ENCODE results near the gene ZGPAT.
A peak's percentile ranks its signal among the peaks of the same experiment; 100 is the strongest.
"Not testable (repeated sequence)": the region's sequence is repeated elsewhere in the genome, so short reads cannot be mapped to it uniquely, and the experiment has no call there.

ZGPAT gene

DNA sequence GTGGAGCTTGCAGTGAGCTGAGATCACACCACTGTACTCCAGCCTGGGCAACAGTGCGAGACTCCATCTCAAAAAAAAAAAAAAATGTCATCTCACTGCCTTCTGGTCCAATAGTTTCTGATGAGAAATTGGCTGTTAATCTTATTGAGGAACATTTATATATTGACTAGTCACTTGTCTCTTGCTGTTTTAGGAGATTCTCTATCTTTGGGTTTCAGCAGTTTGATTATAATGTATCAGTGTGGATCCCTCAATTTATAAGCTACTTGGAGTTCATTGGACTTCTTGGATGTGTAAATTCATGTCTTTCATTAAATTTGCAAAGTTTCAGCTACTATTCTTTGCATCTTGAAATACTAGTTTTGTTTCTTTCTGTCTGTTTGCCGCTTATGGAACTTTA lies 11.2 kb downstream of the ZGPAT start:
- no peak overlapping the region for H3K4me3 ChIP-seq (ENCODE audit: low read length)
- no peak for DNase-seq (ENCODE audit: low read depth, low spot score)

DNA sequence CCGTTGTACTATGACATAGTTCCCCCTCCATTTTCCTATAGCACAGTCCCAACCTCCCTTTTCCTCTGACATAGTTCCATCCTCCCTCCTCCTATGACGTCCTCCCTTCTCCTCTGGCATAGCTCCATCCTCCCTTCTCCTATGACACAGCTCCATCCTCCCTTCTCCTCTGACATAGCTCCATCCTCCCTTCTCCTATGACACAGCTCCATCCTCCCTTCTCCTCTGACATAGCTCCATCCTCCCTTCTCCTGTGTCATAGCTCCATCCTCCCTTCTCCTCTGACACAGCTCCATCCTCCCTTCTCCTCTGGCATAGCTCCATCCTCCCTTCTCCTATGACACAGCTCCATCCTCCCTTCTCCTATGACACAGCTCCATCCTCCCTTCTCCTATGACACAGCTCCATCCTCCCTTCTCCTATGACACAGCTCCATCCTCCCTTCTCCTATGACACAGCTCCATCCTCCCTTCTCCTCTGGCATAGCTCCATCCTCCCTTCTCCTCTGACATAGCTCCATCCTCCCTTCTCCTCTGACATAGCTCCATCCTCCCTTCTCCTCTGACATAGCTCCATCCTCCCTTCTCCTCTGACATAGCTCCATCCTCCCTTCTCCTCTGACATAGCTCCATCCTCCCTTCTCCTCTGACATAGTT lies 15.3 kb downstream of the ZGPAT start:
- not testable (repeated sequence) for DNase-seq (ENCODE audit: low read depth, low spot score); H3K4me3 ChIP-seq (ENCODE audit: low read length)

GRCh38 chr20:63730189-63730733 lies 22.4 kb downstream of the ZGPAT start:
- not testable (repeated sequence) for H3K4me3 ChIP-seq (ENCODE audit: low read length); DNase-seq (ENCODE audit: low read depth, low spot score)

- no peak for DNase-seq (ENCODE audit: low read depth, low spot score)
- H3K4me3 ChIP-seq (ENCODE audit: low read length), result peak overlapping the region; percentile 40
Measured at GRCh38 chr20:63731410-63731809, 23.6 kb downstream of the ZGPAT start.

GRCh38 chr20:63732118-63733095 lies 24.6 kb downstream of the ZGPAT start:
- no peak for DNase-seq (ENCODE audit: low read depth, low spot score)
- H3K4me3 ChIP-seq (ENCODE audit: low read length), result no peak overlapping the region

GRCh38 chr20:63733117-63733516 lies 25.3 kb downstream of the ZGPAT start:
- DNase-seq (ENCODE audit: low read depth, low spot score), result no peak
- H3K4me3 ChIP-seq (ENCODE audit: low read length), result no peak overlapping the region

DNA sequence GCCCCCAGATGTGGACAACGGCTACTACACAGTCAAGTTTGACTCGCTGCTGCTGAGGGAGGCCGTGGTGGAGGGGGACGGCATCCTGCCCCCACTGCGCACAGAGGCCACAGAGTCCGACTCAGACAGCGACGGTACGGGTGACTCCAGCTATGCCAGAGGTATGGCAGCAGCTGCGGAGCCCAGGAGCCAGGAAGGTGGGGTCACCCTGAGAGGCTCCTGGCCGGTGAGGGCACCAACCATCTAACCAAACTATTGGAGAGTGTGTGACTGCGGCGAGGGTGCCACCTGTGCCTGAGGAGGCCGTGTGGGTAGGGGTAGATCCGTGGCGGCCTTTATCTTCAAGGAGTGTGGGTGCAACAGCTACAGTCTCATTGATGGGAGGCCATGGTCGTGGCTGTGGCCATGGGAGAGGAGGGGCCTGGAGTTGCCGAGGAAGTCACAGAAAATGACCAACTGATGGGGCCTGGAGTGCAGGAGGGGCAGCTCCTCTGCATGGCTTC lies 25.8 kb downstream of the ZGPAT start:
- H3K4me3 ChIP-seq (ENCODE audit: low read length), result no peak overlapping the region
- DNase-seq (ENCODE audit: low read depth, low spot score), result no peak

DNA sequence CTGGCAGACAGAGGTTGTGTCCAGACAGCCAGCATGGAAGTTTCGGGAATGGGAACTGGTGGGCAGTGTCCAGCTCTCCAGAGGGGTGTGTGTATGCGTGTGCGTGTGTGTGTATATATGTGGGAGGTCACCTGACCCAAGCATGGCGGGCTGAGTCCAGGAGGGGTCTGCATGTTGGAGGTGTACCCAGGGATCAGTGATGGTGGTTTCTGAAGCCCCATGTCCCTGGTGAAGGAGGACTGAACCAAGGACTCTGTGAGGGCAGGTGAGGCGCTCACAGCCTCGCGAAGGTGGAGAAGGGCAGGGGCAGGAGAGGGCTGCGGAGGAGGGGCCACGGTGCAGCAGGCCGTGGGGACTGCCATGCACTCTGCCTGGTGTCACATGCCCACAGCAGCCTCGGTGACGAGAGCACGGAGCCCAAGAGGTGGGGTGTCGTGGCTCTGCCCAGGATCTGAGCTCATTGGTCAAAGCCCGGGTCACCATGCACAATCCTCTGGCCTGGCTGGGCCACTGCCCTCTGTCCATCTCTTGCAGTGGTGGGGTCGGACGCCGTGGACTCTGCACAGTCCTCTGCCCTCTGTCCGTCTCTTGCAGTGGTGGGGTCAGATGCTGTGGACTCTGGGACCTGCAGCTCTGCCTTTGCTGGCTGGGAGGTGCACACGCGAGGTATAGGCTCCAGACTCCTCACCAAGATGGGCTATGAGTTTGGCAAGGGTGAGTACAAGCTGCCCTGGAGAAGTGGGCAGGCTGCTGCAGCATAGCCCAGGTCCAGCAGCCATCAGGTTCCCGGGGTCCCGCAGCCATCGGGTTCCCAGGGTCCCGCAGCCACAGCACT lies 26.5 kb downstream of the ZGPAT start:
- DNase-seq (ENCODE audit: low read depth, low spot score), result no peak
- no peak overlapping the region for H3K4me3 ChIP-seq (ENCODE audit: low read length)

- no peak for DNase-seq (ENCODE audit: low read depth, low spot score)
- 0 out of 2 replicates have a peak overlapping the region, but pooled peaks have one; percentile 93 for H3K4me3 ChIP-seq (ENCODE audit: low read length)
Measured at GRCh38 chr20:63734946-63735858, 27.4 kb downstream of the ZGPAT start.

DNA sequence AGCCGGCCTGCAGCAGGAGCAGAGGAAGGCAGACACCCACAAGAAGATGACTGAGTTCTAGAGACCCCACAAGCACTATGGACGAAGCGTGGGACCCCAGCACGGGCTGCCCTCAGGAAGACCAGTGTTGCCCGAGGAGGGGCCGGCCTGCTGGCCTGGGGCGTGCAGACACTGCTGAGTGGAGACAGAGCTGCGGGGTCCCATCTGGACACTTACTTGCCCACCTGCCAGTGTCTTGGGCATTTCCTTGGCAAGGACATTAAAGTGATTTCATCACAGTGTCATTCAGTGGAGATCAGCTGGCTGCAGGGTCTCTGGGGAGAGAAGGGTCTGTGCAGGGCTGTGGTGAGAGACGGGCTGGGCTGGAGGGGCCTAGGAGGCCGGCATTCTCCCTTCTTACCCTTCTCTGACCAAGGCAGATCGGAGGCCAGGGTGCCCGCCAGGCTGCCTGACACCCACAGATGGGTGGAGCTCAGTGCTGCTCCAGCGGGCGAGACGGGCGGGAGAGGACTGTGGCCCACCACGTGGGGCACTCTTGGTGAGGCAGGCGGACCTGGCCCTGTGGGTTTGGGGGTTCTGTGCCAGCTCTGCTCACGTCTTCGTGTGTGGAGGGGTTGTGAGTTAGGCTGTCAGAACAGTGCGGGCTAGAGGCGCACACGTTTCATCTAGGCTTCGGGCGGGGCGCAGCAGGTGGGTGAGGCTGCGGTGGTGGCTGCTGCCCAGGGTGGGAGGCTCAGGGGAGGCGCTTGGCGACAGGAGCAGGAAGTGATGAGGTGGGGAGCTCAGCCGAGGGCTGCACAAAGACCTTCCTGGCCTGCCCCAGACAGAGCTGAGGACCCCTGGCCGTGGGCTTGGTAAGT lies 28.2 kb downstream of the ZGPAT start, which contains the start of gene LIME1:
Gene LIME1, plus strand, starts transcription at position 806 of the 860 bp plus-strand sequence. CDS start 886 bp downstream, outside the sequence.
- DNase-seq (ENCODE audit: low read depth, low spot score), result peak; percentile 90
- H3K4me3 ChIP-seq (ENCODE audit: low read length), result peak within 1 kb of the TSS; percentile 93

DNA sequence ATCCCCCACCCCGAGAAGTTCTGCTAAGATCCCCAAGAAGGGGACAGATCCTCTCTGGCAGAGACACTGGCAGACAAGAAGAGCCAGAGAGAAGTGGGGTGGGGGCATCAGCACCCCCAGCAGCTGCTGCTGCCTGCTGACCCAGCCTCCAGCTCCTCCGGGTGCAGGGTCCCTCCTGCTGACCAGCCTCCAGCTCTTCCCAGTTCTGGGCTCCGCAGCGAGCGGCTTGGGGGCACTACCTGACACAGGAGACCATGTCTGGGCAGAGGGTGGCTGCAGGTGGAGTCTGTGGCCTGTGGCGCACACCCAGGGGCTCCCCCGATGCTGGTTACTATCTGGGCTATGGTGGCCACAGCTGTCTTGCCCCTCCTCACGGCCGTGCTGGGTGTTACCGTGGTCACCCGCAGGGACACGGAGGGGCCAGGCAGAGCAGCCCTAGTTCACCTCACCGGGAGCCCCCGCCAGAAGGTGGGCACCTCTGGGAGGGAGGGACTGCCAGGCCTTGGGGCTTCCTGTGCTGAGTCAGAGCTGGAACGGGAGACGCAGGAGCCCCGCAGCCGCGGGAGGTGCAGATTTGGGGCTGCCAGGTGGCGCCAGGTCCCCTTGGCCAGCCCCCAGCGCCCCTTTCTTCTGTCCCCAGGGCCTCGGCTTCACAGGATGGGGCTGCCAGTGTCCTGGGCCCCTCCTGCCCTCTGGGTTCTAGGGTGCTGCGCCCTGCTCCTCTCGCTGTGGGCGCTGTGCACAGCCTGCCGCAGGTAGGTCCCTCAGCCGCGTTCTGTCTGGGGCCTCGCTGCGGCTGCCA lies 29.3 kb downstream of the ZGPAT start:
- DNase-seq (ENCODE audit: low read depth, low spot score), result no peak
- peak overlapping the region; percentile 93 for H3K4me3 ChIP-seq (ENCODE audit: low read length)

- DNase-seq (ENCODE audit: low read depth, low spot score), result no peak
- peak overlapping the region; percentile 93 for H3K4me3 ChIP-seq (ENCODE audit: low read length)
Measured at GRCh38 chr20:63737695-63737944, 29.8 kb downstream of the ZGPAT start.

DNA sequence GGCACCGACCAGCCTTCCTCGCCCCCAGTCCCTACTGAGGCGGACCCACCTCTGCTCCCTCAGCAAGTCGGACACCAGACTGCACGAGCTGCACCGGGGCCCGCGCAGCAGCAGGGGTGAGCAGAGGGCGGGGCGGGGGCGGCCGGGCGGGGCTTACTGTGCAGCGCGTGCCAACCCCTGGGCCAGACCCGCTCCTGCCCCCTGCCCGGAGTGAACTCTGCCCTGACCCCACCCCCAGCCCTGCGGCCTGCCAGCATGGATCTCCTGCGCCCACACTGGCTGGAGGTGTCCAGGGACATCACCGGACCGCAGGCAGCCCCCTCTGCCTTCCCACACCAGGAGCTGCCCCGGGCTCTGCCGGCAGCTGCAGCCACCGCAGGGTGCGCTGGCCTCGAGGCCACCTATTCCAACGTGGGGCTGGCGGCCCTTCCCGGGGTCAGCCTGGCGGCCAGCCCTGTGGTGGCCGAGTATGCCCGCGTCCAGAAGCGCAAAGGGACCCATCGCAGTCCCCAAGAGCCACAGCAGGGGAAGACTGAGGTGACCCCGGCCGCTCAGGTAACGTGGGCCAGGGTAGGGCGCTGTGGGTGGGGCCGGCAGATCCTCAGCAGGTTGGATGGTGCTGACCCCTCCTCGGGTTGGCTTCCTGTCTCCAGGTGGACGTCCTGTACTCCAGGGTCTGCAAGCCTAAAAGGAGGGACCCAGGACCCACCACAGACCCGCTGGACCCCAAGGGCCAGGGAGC lies 30.3 kb downstream of the ZGPAT start:
- no peak for DNase-seq (ENCODE audit: low read depth, low spot score)

DNA sequence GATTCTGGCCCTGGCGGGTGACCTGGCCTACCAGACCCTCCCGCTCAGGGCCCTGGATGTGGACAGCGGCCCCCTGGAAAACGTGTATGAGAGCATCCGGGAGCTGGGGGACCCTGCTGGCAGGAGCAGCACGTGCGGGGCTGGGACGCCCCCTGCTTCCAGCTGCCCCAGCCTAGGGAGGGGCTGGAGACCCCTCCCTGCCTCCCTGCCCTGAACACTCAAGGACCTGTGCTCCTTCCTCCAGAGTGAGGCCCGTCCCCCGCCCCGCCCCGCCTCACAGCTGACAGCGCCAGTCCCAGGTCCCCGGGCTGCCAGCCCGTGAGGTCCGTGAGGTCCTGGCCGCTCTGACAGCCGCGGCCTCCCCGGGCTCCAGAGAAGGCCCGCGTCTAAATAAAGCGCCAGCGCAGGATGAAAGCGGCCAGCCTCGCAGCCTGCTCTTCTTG lies 30.9 kb downstream of the ZGPAT start:
- peak overlapping the region; percentile 93 for H3K4me3 ChIP-seq (ENCODE audit: low read length)

More for the DNA sequence above, 30.3 kb downstream of the ZGPAT start:
- H3K4me3 ChIP-seq (ENCODE audit: low read length), result peak overlapping the region; percentile 93

DNA sequence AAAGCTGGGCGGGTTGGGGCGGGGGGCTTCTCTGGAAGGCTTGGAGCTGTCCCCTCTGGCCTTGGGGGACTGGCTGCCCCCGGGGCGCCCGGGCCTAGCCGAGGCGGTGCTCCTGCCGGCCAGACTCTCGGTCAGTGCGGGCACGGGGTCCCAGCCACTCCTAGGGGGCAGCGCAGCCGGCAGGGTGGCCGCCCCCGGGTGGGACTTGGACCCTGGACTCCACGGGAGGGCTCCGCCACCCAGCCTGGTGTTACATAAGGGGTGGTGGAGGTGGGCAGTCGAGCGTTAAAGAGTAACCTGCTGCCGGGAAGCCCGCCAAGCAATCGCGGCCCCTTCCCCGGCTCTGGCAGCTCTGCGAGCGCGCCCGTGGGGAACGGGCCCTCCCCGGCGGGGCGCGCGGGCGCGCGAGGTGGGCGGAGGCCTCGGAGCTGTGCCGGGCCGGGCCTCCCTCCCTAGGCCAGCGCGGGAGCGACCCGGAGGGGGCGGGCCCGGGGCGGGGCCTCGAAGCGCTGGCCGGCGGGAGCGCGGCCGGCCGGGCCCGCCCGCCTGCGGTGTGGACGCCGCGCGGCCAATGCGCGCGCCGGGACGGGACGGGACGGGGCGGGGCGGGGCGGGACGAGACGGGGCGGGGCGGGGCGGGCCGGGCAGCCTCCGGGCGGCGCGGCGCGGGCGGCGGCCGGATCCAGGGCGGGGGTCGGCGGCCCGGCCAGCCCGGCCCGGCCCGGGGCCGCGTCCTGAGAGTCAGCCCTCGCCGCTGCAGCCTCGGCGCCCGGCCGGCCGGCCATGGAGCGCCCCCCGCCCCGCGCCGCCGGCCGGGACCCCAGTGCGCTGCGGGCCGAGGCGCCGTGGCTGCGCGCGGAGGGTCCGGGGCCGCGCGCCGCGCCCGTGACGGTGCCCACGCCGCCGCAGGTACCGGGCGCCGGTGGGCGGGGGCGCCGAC lies 31.6 kb downstream of the ZGPAT start, which contains the start of gene SLC2A4RG:
Gene SLC2A4RG, plus strand, starts transcription at position 647 of the 940 bp plus-strand sequence. Its CDS starts 137 bp downstream, at position 784.
- H3K4me3 ChIP-seq (ENCODE audit: low read length), result peak within 1 kb of the TSS; percentile 93
- DNase-seq (ENCODE audit: low read depth, low spot score), result no peak

More for the DNA sequence above, 30.9 kb downstream of the ZGPAT start:
- no peak for DNase-seq (ENCODE audit: low read depth, low spot score)
